Cardiac muscle cell (in vitro differentiated cells and primary cell): ENCODE measurements around the gene RAB3A. TPM values are rescaled to one million over a fixed set of nuclear protein-coding genes. Genes with fewer than 3 reads are reported as not detected.

Source experiments
- DNase-seq, 2 donors: peaks; one replicate each; pipeline versions ENCODE4 v3.0.0 to v3.0.0-alpha.2; 2010 to 2017; ENCODE audit warnings: low read depth in 1 of 2, low spot score in 1 of 2
- H3K27ac ChIP-seq: fragments of 200-600 bp; sonication (generic); 2 replicates; pipeline ENCODE4 v1.5.1; 2016
- H3K27me3 ChIP-seq: fragments of 200-600 bp; sonication (generic); 2 replicates; pipeline ENCODE4 v1.6.0; 2016; ENCODE audit warnings: control low read depth
- H3K36me3 ChIP-seq: fragments of 200-600 bp; sonication (generic); 2 replicates; pipeline ENCODE4 v1.5.1; 2016; ENCODE audit warnings: control low read depth
- H3K4me1 ChIP-seq: fragments of 200-600 bp; sonication (generic); 2 replicates; pipeline ENCODE4 v1.8.1; 2017; ENCODE audit warnings: low read depth, mild to moderate bottlenecking, mixed run types
- H3K4me3 ChIP-seq: fragments of 200-600 bp; sonication (generic); 2 replicates; pipeline ENCODE4 v1.5.1; 2016; ENCODE audit warnings: mild to moderate bottlenecking
- H3K9me3 ChIP-seq: fragments of 200-600 bp; sonication (generic); 2 replicates; pipeline ENCODE4 v1.5.1; 2017; ENCODE audit warnings: low read depth, mild to moderate bottlenecking, control low read depth
- CTCF ChIP-seq: IDR thresholded peaks from 2 replicates; pipeline ENCODE4 v1.5.1; 2012; ENCODE audit warnings: low read depth, mild to moderate bottlenecking, low read length
- polyA plus RNA-seq: library from polyadenylated mRNA; unstranded; fragments of >200 nt; fragmentation: Nextera tagmentation; extraction: Ambion mirVana; gene quantifications from 2 replicates; pipeline ENCODE4 v1.2.1, GENCODE V29; 2016
- total RNA-seq: library from RNA; depleted of rRNA; stranded (reverse); fragments of >200 nt; gene quantifications from 2 replicates; pipeline ENCODE4 v1.2.3, GENCODE V29; 2016

RAB3A gene
- total and polyA plus RNA-seq, 2 experiments from 2014 or later: 12.5 to 13.0 TPM

- Histone ChIP-seq H3K4me3 (no peak overlapping the region), H3K27me3 (no peaks in the 10 kb centered on the region), H3K4me1 (no peaks in the 10 kb centered on the region), H3K27ac (no peak overlapping the region), H3K36me3 (no peaks in the 10 kb centered on the region), H3K9me3 (no peaks in the 10 kb centered on the region)
- TF ChIP-seq CTCF: no peak
- no peak for DNase-seq
These were observed 18.2 kb upstream of the RAB3A start for GRCh38 chr19:18221815-18222725.

GRCh38 chr19:18220632-18221275, 16.9 kb upstream of the RAB3A start:
- H3K9me3 ChIP-seq: no peaks in the 10 kb centered on the region
- H3K36me3 ChIP-seq: no peaks in the 10 kb centered on the region
- H3K27ac ChIP-seq: no peak overlapping the region
- TF ChIP-seq CTCF: no peak
- no peaks in the 10 kb centered on the region for H3K27me3 ChIP-seq
- no peak overlapping the region for H3K4me3 ChIP-seq
- DNase-seq: no peak
- no peaks in the 10 kb centered on the region for H3K4me1 ChIP-seq

GRCh38 chr19:18219911-18220631, 16.2 kb upstream of the RAB3A start:
- no peak for DNase-seq
- TF ChIP-seq CTCF: no peak
- H3K9me3 ChIP-seq: no peaks in the 10 kb centered on the region
- H3K4me3 ChIP-seq: no peak overlapping the region
- no peaks in the 10 kb centered on the region for H3K27me3 ChIP-seq
- no peaks in the 10 kb centered on the region for H3K36me3 ChIP-seq
- H3K27ac ChIP-seq: no peak overlapping the region
- no peaks in the 10 kb centered on the region for H3K4me1 ChIP-seq

GRCh38 chr19:18218600-18218999, 14.8 kb upstream of the RAB3A start:
- no peaks in the 10 kb centered on the region for H3K9me3 ChIP-seq
- no peaks in the 10 kb centered on the region for H3K27me3 ChIP-seq
- no peak for TF ChIP-seq CTCF
- no peaks in the 10 kb centered on the region for H3K36me3 ChIP-seq
- no peak overlapping the region for H3K4me3 ChIP-seq
- DNase-seq: no peak
- H3K27ac ChIP-seq: no peak overlapping the region
- H3K4me1 ChIP-seq: no peaks in the 10 kb centered on the region

- Histone ChIP-seq H3K36me3 (no peaks in the 10 kb centered on the region), H3K4me1 (no peaks in the 10 kb centered on the region), H3K4me3 (no peak overlapping the region), H3K9me3 (no peaks in the 10 kb centered on the region), H3K27me3 (no peaks in the 10 kb centered on the region), H3K27ac (no peak overlapping the region)
- no peak for DNase-seq
- TF ChIP-seq CTCF: no peak
These were observed 14.3 kb upstream of the RAB3A start for GRCh38 chr19:18218159-18218558.
